ENCODE data around the gene PIEZO2. TPM values are rescaled to one million over a fixed set of nuclear protein-coding genes. Genes with fewer than 3 reads are reported as not detected.

PIEZO2 gene
- polyA plus RNA-seq, 1 donor (not counting 4 experiments of a cell fraction or from before 2014, with no cell fraction given) = not detected

DNA sequence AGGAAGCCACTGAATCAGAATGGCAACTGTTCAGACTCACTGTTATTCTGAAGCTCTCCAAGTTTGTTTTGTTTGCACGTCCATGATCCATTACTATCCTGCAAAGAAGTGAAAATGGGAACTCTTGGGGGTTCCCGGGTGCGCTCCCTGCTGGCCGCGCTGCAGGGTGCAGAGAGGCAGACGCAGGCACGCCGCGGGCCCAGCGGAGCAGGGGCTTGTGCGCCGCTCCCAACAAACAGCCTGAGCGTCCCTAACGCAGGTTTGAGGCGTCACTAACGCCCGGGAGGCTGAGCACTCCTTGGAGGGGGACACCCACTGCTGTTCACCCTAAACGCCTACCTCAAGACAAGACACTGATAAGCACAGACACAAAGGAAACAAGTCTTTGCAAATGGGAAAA lies 14.3 kb upstream of the PIEZO2 start:
- H3K9me1 ChIP-seq (ENCODE audit: control insufficient read depth, extremely low read depth, insufficient read depth, low read length) = no peaks in the 10 kb centered on the region
- dilution Hi-C loops (cut with MboI; ENCODE audit: extremely low pct_ligation_motif_present, low sequenced_read_pairs) = no loop called here
- no peak overlapping the region for H3K9ac ChIP-seq (ENCODE audit: control insufficient read depth, extremely low read depth, insufficient read depth, low read length)
- H3K27ac ChIP-seq (ENCODE audit: control insufficient read depth, insufficient read depth, low read length) = no peak overlapping the region
- DNase-seq (ENCODE audit: low read depth, low spot score) (no peak), FAIRE-seq (no peak)
- no peak overlapping the region for H2AFZ ChIP-seq (ENCODE audit: control insufficient read depth, low read length)
- no peaks in the 10 kb centered on the region for H3K79me2 ChIP-seq (ENCODE audit: control insufficient read depth, insufficient read depth, low read length)
- no peaks in the 10 kb centered on the region for H3K27me3 ChIP-seq (ENCODE audit: control insufficient read depth, extremely low read depth, insufficient read depth, low read length)
- no peaks in the 10 kb centered on the region for H3K36me3 ChIP-seq (ENCODE audit: control insufficient read depth in 2 of 2, extremely low read depth in 1 of 2, insufficient read depth in 2 of 2, low read length in 2 of 2)
- no peak for TF ChIP-seq EZH2 (IDR thresholded peaks at IDR 0.05; ENCODE audit: low read length)
- TF ChIP-seq CTCF (optimal IDR thresholded peaks at IDR 0.05 in 1 of 3, IDR thresholded peaks at IDR 0.05 in 1 of 3, conservative IDR thresholded peaks at IDR 0.05 in 1 of 3; ENCODE audit: extremely low read depth in 1 of 3, insufficient read depth in 2 of 3, low read length in 3 of 3) = peak; percentile 30 to 57 (median 41)
- H3K4me3 ChIP-seq (ENCODE audit: control insufficient read depth in 2 of 3, extremely low read depth in 1 of 3, insufficient read depth in 2 of 3, low read depth in 1 of 3, low read length in 3 of 3) = no peak overlapping the region
- H3K9me3 ChIP-seq (ENCODE audit: control insufficient read depth, low read depth, low read length) = no peaks in the 10 kb centered on the region
- H3K4me2 ChIP-seq (ENCODE audit: control insufficient read depth, extremely low read depth, insufficient read depth, low read depth, low read length) = no peak overlapping the region
- no peaks in the 10 kb centered on the region for H3K4me1 ChIP-seq (ENCODE audit: control insufficient read depth, extremely low read depth, insufficient read depth, low read length)
- no peaks in the 10 kb centered on the region for H4K20me1 ChIP-seq (ENCODE audit: control insufficient read depth, extremely low read depth, insufficient read depth, low read length)

- TF ChIP-seq EZH2 (IDR thresholded peaks at IDR 0.05; ENCODE audit: low read length) (no peak), CTCF (optimal IDR thresholded peaks at IDR 0.05 in 1 of 3, IDR thresholded peaks at IDR 0.05 in 1 of 3, conservative IDR thresholded peaks at IDR 0.05 in 1 of 3; ENCODE audit: extremely low read depth in 1 of 3, insufficient read depth in 2 of 3, low read length in 3 of 3) (no peak)
- H2AFZ ChIP-seq (ENCODE audit: control insufficient read depth, low read length) = no peak overlapping the region
- H3K4me3 ChIP-seq (ENCODE audit: control insufficient read depth in 2 of 3, extremely low read depth in 1 of 3, insufficient read depth in 2 of 3, low read depth in 1 of 3, low read length in 3 of 3) = no peak overlapping the region
- no peaks in the 10 kb centered on the region for H4K20me1 ChIP-seq (ENCODE audit: control insufficient read depth, extremely low read depth, insufficient read depth, low read length)
- H3K9ac ChIP-seq (ENCODE audit: control insufficient read depth, extremely low read depth, insufficient read depth, low read length) = no peak overlapping the region
- FAIRE-seq (no peak), DNase-seq (ENCODE audit: low read depth, low spot score) (no peak)
- no peaks in the 10 kb centered on the region for H3K36me3 ChIP-seq (ENCODE audit: control insufficient read depth in 2 of 2, extremely low read depth in 1 of 2, insufficient read depth in 2 of 2, low read length in 2 of 2)
- H3K4me2 ChIP-seq (ENCODE audit: control insufficient read depth, extremely low read depth, insufficient read depth, low read depth, low read length) = no peak overlapping the region
- H3K27ac ChIP-seq (ENCODE audit: control insufficient read depth, insufficient read depth, low read length) = no peak overlapping the region
- H3K9me1 ChIP-seq (ENCODE audit: control insufficient read depth, extremely low read depth, insufficient read depth, low read length) = no peaks in the 10 kb centered on the region
- no peaks in the 10 kb centered on the region for H3K9me3 ChIP-seq (ENCODE audit: control insufficient read depth, low read depth, low read length)
- no peaks in the 10 kb centered on the region for H3K79me2 ChIP-seq (ENCODE audit: control insufficient read depth, insufficient read depth, low read length)
- no peaks in the 10 kb centered on the region for H3K27me3 ChIP-seq (ENCODE audit: control insufficient read depth, extremely low read depth, insufficient read depth, low read length)
- no peaks in the 10 kb centered on the region for H3K4me1 ChIP-seq (ENCODE audit: control insufficient read depth, extremely low read depth, insufficient read depth, low read length)
- dilution Hi-C loops (cut with MboI; ENCODE audit: extremely low pct_ligation_motif_present, low sequenced_read_pairs) = no loop called here
Observed at GRCh38 chr18:11162889-11163288, 13.5 kb upstream of the PIEZO2 start.

Measured in keratinocyte (primary cell).